GM19193 (cell line): Measurements from ENCODE around the gene RBM19.

Experiments used
- POLR2A ChIP-seq: IDR thresholded peaks from 4 replicates; pipeline ENCODE4 v1.6.1; 2011; ENCODE audit not compliant: insufficient read depth, insufficient read length; ENCODE audit errors: extremely low read depth

Gene RBM19

DNA sequence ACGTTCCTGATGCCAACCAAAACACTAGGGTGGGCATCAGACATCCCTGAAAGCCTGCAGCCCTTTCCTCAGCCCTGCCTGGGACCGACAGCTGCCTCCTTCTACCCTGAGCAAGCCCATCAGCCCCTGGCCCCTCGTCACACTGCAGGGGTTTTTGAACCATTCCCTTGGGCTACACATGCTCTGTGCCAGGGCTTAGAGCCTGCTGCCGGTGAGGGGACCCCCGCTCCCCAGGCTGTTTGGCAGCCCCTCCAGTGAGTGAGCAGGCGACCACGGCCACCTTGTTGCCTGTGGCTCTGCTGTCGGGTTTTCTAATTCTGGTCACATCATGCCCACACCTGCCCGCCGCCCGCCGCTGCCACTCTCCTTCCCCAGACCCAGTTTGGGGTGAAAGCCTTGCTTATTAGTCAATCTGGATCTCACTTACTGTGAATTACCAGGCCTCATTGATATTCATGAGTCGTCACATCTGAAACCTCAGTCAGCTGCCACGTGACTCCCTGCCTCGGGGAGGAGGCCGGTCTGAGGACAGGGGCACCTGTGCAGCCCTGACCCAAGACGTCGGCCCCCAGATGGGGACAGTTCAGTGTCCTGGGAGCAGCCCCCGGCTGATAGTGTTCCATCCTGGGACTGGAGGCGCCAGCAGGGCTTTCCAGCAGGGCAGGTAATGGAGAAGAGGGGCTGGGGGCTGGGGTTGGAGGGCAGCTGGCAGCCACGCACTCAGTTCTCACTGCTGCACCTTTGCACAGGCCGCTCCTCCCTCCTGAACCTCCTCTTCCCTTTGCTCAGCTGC lies 163.0 kb downstream of the RBM19 start:
- TF ChIP-seq POLR2A: no peak

DNA sequence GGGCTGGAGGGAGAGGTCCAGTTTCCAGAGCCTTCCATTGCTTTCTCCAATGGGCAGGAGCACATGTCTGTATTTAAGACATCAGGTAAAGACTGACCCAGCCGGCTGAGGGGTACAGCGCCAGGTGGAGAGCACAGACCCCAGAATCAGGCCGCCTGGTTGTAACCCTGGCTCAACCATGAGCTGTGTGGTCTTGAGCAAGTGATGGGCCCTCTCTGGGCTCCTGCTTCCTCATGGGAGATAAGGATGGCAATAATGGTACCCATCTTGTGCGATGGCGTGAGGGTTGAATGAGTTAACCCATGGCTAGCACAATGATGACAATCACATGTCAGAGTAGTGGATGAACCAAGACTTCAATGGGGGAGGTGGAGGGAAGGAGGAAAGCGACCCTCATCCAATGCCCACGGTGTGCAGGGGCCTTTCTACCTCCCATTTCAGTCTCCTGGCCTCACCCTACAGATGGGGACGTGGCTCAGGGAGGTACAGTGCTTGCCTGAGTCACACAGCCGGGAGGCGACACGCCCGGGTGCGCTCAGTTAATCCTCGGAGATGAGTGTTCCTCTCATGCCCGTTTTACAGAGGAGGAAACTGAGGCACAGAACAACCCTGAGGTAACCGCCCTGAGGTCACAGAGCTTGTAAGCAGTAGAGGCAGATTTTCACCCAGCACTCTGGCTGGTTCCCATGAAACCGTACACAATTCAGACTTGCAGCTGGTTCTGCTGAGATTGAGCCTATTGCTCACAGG lies 163.9 kb downstream of the RBM19 start:
- TF ChIP-seq POLR2A: no peak

DNA sequence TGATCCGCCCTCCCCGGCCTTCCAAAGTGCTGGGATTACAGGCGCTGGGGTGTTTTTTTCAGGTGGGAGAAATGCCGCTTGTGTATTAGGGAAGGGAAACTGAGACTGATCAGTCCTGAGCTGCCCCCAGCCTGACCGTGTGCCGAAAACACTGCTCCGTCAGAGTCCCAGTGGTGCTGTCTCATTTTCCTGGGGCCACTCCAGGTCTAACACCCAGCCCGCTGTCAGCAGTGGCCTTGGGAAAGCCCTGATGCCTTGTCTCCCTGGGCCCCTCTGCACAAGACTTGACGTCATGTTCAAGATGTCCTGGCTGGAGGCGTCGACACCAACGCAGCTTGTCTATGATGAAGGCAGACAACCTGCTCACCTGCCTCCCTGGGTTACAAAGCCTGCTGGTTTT lies 165.9 kb downstream of the RBM19 start:
- no peak for TF ChIP-seq POLR2A

DNA sequence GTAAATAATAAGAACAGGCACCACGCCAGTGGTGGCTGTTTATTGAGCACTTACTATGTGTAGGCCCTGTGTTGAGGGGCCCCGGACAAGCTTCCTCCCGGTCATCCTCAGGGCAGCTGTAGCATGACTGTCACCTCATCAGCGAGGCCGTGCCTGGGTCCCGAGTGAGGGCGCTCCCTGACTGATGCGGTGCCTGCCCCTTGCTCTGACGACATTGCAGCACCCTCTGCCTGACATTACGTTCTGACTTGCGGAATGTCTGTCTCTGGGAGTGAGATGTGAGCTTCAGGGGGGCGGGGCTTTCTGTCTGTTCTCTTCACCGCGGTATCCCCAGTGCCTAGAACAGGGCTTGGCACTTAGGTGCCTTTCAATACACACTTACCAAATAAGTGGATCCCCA lies 167.6 kb downstream of the RBM19 start:
- no peak for TF ChIP-seq POLR2A

DNA sequence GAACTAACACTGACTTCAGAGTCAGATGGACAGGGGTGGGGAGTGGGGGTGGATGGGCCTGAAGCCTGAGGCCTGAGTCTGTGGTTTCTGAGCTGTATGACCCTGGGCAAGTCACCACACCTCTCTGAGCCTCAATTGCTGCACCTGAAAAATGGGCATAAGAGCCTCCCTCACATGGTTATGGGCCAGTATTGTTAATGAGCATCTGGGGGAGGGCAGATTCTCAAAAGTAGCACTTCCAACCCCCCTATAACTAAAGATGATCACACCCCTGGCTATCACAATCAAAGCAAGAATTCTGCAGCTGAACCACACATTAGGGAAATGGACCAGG lies 168.6 kb downstream of the RBM19 start:
- no peak for TF ChIP-seq POLR2A

DNA sequence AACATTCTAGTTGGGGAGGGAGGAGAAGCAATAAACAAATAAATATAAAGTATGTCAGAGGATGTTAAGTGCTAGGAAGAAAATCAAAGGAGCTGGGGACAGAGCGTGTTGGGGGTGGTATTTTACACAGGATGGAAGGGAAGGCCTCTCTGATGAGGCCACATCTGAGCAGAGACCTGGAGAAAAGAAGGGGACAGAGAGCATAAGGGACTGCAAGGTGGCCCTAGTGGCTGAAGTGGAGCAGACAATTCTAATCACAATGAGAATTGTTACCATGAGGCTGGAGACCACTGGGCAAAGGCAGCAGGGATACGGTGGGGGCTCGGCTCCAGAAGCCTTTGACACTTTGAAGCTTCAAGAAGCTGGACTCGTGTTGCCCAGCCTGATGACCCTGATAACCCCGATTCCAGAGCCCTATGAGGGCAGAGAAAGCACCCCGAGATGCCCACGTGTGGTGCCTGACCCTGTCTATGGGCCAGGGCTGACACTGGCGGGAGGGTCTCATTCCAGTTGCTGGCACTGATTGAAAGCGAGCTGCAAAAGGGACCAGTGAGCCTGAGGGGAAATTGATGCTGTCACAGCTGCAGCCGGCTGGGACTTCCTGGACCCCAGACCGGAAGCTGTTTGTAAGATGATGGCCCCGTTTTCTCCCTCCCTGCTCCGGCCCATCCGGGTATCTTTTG lies 169.1 kb downstream of the RBM19 start:
- no peak for TF ChIP-seq POLR2A

DNA sequence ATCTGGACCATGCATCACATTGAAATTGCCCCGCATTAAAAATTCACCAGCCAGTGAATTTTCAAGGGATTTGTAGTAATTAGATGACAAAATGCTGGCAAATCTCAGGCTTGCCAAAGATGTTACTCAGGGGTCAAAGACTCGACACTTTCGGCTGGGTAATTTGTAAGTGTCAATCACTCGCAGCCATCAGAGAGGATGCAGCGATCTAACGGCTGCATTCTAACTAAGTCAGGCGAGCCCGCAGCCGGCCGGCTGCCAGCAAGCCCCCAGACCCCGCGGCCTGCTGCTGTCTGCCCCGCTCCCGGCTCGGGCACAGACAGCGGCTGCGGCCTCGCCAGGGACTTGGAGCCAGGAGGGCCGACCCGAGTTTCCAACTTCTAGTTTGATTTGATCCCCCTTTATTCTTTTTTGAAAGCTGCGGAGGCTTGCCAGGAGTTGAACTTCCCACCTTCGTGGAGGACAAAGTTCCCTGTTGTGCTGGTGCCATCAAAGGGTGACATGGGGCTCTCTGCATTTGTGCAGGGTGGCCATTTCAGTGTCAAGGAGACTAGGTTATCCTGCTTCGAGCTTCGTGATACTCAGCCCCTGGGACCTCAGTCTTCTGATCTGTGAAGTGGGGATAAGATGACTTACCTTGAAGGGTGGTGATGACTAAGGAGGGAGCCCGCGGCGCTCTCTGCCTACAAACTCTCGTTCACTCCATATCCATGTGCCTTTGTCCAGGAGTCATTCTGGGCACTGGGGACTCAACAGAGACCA lies 169.9 kb downstream of the RBM19 start:
- TF ChIP-seq POLR2A: no peak

DNA sequence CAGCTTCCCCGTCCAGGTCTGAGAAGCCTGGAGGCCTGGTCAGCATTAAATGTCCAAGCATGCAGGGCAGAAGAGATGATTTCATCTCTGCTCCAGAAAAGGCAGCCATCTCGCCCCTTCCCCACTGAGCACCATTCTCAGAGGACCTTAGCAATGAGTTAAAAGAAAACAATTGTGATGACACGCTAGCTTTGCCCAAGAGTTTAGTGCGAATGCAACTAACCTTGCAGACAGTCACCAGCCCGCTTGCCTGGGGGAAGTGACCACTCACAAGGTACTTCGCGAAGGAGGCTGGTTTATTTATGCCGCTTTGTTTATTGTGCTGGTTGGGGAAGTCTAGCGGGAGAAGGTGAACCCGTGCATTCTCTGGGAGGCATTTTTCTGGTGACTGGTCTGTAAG lies 170.7 kb downstream of the RBM19 start:
- TF ChIP-seq POLR2A: no peak

DNA sequence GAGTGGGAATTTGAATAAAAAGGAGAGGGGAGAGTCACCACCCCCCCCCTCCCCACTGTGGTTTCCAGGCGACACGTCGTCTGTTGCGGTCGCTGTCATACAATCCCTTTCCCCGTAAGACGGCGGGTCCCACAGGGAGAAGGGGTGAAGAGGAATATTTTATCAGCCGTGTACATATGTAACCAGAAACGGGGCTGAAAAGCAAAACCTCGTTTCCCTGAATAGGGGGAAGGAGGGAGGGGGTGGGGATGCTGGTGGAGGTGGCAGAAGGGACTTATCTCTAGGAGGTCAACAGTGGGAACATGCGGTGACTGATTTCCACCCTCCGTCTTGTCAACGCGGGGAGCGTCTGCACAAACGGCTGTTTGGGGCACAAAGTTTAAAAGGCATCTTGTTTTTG lies 171.4 kb downstream of the RBM19 start:
- no peak for TF ChIP-seq POLR2A

DNA sequence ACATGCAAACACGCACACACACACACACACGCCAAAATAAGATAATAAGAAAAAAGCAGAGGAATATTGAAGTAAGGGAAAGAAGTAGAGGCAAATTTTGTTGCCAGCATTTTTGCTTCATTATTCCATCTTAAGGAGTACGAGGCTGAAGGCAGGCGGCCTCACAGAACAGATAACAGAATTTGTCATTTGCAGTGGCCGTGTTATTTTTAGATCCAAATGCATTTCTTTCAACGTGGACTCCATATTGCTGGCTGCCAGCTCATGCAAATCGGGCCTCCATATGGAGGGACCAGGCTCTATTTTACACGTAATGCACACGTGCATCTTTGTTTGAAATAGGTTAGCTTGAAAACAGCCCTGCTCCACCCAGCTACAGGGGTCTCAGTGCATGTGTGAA lies 172.9 kb downstream of the RBM19 start:
- TF ChIP-seq POLR2A: no peak

DNA sequence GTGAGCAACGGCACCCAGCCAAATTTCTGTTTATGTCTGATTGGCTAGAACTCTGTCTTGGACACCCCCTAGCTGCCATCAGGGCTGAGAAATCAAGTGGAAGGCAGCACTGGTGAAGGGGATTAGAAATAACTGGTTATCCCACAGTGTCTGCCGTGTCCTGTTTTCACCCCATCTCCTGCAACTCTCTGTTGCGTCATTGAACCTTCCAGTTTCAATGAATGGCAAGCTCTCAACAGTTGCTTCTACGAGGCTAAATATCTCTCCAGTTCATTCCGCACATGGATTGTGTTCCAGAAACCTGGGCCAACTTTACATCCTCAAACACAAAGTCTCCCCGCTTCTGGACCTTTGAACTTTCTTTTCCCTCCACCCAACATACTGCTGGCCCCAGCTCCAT lies 173.7 kb downstream of the RBM19 start:
- TF ChIP-seq POLR2A: no peak

DNA sequence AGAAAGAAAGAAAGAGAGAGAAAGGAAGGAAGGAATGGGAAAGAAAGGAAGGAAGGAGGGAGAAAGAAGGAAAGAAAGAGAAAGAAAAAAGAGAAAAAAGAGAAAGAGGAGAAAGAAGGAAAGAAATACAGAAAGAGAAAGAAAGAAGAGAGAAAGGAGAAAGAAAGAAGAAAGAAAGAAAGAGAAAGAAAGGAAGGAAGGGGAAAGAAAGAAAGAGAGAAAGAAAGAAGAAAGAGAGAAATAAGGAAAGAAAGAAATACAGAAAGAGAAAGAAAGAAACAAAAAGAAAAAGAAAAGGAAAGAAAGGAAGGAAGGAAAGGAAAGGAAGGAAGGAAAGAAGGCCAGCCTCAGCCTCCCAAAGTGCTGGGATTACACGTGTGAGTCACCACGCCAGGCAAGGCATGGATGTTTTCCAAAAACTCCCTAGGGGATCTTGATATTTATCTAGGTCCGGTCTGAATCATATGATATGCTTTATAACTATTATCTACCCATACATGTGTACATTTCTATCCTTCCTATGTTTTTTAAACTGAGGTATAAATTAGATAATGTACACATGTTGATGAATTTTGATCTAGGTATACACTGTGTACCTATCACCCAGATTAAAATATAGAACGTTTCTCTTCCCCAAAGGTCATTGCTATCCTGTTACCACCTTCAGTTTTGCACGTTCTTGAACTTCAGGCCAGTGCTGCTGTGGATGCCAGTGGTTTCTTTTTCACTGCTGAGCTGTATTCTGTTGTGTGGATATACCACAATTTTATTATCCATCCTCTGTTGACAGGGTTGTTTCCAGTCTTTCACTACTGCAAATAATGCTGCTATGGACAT lies 177.9 kb downstream of the RBM19 start:
- no peak for TF ChIP-seq POLR2A

DNA sequence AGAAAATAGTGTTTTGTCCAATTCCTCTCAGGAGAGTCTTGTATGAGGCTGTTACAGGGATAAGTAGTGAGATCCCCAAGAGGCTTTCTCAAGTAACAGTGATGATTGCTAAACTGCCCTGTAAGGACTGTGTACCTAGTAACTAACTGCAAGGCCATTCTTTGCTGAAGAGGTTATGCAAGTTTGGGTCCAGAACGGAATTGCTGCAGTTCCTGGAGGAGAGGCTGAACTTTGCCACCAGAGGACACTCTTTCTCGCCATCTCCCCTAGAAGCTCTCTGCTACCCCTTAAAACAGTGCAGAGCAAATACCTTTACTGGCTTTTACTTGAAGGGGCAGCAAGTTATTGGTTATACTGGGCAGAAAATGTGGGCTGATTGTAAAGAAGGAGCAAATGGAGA lies 180.0 kb downstream of the RBM19 start:
- no peak for TF ChIP-seq POLR2A

DNA sequence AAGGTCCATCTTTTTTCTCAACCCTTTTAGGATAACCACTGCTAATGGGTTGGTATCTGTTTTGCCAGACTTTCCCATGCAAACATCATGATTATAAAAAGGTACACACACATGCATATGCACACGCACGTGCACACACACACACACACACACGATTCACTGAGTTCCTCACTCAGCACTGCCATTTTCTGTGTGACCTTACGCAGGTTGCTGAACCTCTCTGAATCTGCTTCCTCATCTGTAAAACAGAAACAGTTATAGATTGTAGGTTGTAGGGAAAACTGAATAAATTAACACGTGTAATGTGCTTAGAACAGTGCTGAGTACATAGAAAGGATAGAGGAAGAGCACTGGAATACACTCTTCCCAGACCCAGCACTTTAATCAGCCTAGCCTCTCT lies 182.3 kb downstream of the RBM19 start:
- TF ChIP-seq POLR2A: no peak
